Superior temporal gyrus (tissue), 1 donor: ENCODE results near the gene USB1.
A peak's percentile ranks its signal among the peaks of the same experiment; 100 is the strongest.

Experiments
- DNase-seq: peaks from one replicate; pipeline ENCODE4 v3.0.0-alpha.2; 2016; ENCODE audit errors: extremely low spot score

USB1 gene

GRCh38 chr16:58019866-58020538 lies 18.8 kb downstream of the USB1 start:
- no peak for DNase-seq

- DNase-seq: peak; percentile 85
Measured at GRCh38 chr16:58020628-58021521, 19.7 kb downstream of the USB1 start.

- DNase-seq: no peak
Measured at GRCh38 chr16:58021661-58022551, 20.7 kb downstream of the USB1 start.

DNA sequence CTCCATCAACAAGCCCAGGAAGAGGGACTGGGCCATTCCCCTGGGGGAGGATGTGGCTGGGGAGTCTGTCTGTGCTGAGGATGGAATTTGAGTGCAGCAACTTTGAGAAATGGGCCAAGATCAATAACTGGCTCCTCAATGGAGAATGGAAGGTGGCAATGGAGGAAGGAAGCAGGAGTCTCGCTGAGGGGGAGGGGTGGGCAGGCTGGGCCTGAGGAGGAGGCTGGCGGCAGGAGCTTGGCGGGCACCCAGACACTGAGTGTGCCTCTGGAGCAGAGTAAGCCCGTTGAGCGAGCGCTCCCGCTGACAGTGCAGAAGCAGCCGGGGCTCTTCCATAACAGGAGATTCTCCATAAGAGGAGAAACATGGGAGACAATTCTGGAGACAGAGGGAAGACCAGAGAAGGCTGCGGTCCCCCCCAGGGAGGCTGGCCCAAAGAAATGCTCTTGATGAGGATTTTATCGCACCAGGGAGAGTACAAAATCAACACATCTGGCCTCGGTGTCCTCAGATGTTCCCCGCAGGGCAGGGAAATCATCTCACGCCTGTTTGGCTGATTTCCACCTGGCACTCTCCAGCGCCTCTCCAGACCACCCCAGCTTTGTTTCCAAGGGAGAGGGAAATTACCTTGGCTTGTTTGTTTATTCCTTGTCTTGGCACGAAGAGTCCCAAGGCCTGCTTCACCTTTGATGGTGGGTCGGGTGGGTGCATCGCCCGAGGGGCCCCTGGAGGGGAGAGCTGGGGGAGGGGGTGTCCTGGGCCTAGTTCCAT lies 21.6 kb downstream of the USB1 start:
- DNase-seq: peak; percentile 62

GRCh38 chr16:58024486-58025350 lies 23.5 kb downstream of the USB1 start:
- DNase-seq: no peak

- DNase-seq: peak; percentile 59
Measured at GRCh38 chr16:58025351-58026138, 24.3 kb downstream of the USB1 start, which contains the start of gene MMP15. TSS of gene MMP15 (plus strand) at chr16:58025754. CDS start at chr16:58026351, 597 bp downstream.

DNA sequence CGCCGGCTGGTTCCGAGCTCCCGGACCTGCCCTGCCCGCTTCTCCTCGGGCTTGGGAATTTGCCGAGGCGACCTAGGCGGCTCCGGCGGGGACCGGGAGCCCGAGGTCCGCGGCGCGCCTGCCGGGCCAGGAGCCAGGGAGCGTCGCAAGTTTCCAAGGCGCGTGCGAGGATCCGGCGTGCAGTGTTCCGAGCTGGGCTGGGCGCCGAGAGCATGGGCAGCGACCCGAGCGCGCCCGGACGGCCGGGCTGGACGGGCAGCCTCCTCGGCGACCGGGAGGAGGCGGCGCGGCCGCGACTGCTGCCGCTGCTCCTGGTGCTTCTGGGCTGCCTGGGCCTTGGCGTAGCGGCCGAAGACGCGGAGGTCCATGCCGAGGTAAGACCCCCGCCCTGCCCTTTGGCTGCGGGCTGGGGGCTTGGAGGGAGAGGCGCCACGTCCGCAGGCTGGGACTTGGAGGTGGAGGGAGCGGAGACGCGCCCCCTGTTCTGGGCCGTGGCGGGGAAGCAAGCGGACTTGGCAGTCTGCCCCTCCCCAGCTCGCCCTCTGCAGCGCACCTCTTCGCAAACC lies 25.0 kb downstream of the USB1 start:
- no peak for DNase-seq

- DNase-seq: no peak
Measured at GRCh38 chr16:58026705-58027160, 25.5 kb downstream of the USB1 start.

DNA sequence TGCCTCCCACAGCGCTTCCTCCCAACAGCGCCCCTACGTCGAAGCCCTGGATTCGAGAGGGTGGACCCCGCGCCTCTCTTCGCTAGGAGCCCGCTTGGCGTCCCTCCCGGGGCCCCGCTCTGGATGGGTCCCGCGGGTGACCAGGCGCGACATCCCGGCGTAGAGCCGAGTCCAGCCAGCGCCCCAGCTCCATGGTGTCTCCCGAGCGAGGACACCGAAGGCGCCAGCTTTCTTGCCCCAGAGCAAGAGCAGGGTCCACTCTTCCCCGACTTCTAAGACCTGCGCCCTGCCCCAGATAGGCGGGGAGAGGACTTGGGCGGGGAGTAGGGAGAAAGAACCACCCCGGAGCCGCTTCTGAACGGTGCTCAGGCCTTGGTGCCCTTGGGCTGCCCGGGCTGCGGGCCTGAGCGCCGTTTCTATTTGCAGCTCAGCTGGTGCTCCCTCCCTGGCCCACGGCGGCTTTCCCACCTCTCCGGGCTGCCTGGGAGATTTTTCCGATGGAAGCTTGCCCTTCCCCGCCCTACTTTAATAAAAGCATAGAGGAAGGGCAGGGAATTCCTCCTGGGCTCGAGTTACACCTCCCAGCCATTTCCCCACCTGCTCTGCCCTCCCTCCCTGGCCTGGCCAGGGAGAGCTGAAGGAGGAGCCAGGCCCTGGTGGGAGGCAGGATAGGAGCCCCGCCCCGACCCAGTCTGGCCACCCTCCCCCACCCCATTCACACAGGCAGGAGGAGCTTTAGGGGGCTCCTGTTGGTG lies 26.1 kb downstream of the USB1 start:
- DNase-seq: no peak

- DNase-seq: no peak
Measured at GRCh38 chr16:58027916-58028455, 26.8 kb downstream of the USB1 start.

DNA sequence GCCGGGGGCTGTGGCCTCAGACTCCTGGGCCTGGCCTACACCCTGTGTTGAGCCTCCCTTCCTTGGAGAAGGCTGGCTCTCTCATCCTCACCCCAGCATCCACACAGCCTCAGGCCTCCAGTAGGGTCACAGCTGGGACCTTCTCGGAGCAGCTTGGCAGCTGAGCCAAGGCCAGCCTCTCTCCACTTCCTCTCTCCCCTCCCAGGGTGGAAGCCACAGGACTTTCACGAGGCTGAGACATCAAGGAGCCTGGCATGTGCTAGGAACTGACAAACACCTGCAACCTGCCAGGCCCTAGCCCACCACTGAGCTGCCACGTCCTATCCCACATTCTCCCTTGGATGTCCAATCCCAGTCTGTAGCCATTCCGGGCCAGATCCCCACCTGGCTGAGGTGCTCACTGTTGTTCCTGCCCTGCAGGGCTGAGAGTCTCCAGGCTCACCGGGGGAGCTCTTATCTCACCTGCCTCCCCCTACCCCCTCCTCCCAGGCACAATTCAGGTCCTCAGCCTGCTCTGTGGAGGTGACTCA lies 27.4 kb downstream of the USB1 start:
- DNase-seq: no peak

- DNase-seq: no peak
Measured at GRCh38 chr16:58029410-58029809, 28.2 kb downstream of the USB1 start.

DNA sequence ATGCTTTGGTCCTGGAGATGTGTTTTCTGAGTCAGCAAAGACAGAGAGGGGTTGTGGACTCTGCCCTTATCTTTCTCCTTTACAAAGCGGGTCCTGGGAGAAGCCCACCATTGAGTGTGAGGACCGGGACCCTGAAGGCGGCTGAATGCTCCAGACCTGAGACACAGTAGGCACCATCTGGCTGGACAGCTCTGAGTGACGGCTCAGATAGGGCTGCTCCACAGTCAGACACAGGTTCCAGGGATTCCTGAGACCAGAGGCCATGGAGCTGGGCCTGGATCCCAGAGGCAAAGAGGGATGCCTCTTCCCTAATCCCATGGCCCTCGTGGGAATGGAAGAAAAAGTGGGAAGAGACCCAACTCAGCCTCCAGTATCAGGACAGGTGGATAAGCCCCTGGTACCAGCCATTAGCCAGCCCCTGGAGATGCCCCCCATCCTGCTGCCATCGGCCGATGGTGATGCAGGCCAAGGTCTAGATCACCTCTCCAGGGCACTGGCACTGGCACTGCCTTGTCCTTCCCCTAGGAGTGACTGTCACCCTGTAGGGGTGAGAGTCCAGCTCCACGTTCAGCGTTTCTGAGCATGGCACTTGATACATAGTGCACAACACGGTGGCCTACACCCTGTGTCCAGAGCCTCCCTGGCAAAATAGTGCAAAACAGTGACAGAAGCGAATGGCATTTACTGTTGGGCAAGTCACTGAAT lies 29.1 kb downstream of the USB1 start:
- DNase-seq: no peak

GRCh38 chr16:58031016-58031800 lies 30.0 kb downstream of the USB1 start:
- DNase-seq: no peak

- DNase-seq: peak; percentile 28
Measured at GRCh38 chr16:58032710-58033293, 31.6 kb downstream of the USB1 start.
